Activated CD8-positive, alpha-beta memory T cell treated with anti-CD3 and anti-CD28 coated beads for 24 hours (primary cell): Measurements from ENCODE around the gene ZSWIM9.

Experiments used
- DNase-seq: peaks from one replicate; pipeline ENCODE4 v3.0.0-alpha.2; 2020

ZSWIM9 gene

GRCh38 chr19:48176226-48176625 is 5.7 kb downstream of the ZSWIM9 start:
- no peak for DNase-seq

- DNase-seq, result no peak
Observed at GRCh38 chr19:48181505-48181904, 11.0 kb downstream of the ZSWIM9 start.

- DNase-seq, result no peak
Observed at GRCh38 chr19:48182434-48182833, 12.0 kb downstream of the ZSWIM9 start.

GRCh38 chr19:48183356-48183755 is 12.9 kb downstream of the ZSWIM9 start:
- DNase-seq, result no peak

- no peak for DNase-seq
Observed at GRCh38 chr19:48186015-48186414, 15.5 kb downstream of the ZSWIM9 start.

GRCh38 chr19:48186541-48186991 is 16.1 kb downstream of the ZSWIM9 start:
- DNase-seq, result no peak

- DNase-seq, result peak; percentile 76
Observed at GRCh38 chr19:48190288-48190884, 19.9 kb downstream of the ZSWIM9 start.

GRCh38 chr19:48190885-48191284 is 20.4 kb downstream of the ZSWIM9 start:
- no peak for DNase-seq

GRCh38 chr19:48192750-48193149 is 22.3 kb downstream of the ZSWIM9 start:
- DNase-seq, result no peak

- peak; percentile 70 for DNase-seq
Observed at GRCh38 chr19:48194041-48194843, 23.8 kb downstream of the ZSWIM9 start.

- no peak for DNase-seq
Observed at GRCh38 chr19:48194844-48195830, 24.7 kb downstream of the ZSWIM9 start.

- DNase-seq, result no peak
Observed at GRCh38 chr19:48196321-48196763, 25.9 kb downstream of the ZSWIM9 start.

GRCh38 chr19:48196933-48197665 is 26.6 kb downstream of the ZSWIM9 start:
- no peak for DNase-seq

- peak; percentile 49 for DNase-seq
Observed at GRCh38 chr19:48203222-48203793, 32.8 kb downstream of the ZSWIM9 start.

GRCh38 chr19:48203794-48204628 is 33.5 kb downstream of the ZSWIM9 start:
- DNase-seq, result peak; percentile 93

- peak; percentile 47 for DNase-seq
Observed at GRCh38 chr19:48206397-48207093, 36.1 kb downstream of the ZSWIM9 start.

GRCh38 chr19:48210005-48210404 is 39.5 kb downstream of the ZSWIM9 start:
- DNase-seq, result no peak

GRCh38 chr19:48213959-48214358 is 43.5 kb downstream of the ZSWIM9 start:
- DNase-seq, result no peak

GRCh38 chr19:48216933-48217332 is 46.5 kb downstream of the ZSWIM9 start:
- no peak for DNase-seq

- no peak for DNase-seq
Observed at GRCh38 chr19:48218997-48219396, 48.5 kb downstream of the ZSWIM9 start.
